GM18867 (cell line): Measurements from ENCODE around the gene PEX14.

Experiments
- ATAC-seq: cut with Tn5 transposase; IDR thresholded peaks from one replicate; pipeline ENCODE4 v1.9.1; 2021; ENCODE audit warnings: mild to moderate bottlenecking, moderate library complexity; ENCODE audit not compliant: unreplicated experiment

Gene PEX14

DNA sequence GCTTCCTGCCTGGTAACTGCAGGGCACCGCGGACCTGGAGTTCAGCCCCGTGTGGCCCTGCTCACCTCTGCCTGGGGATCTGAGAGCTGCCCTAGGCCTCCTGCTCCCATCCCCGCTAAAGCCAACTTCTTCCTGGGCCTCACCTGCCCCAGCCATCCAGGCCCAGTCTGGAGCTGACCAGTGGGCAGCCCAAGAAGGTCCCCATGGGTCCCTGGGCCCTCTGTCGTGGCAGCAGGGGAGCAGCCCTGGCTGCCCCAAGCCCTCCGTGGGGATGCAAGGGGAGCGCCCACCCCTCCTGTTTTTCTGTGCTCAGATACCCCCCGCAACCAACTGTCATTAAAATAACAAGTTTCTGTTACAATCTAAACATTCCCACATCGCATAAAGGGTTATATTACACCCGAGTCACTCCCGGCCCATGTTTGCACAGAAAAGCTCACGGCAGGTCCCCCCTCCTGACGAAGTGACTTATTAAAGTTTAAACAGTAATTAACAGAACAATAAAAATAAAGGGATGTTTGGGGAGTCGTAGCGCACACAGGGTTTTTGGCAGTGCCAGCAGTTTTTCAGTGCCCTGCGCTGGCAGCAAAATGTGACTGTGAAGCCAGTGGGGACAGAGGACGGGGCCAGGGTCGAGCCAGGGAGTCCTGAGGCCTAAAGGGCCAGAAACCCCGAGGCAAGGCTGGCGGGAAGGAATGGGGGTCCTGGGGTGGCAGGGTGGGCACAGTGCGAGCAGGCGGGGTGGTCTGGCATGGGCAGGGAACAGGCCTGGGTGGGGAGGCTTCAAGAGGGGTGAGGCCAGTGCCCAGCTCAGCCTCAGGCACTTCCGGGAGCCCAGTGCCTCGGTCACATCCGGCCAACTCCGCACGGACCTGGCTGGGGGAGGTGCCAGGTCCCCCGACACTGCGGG is 200.2 kb downstream of the PEX14 start:
- no peak for ATAC-seq

DNA sequence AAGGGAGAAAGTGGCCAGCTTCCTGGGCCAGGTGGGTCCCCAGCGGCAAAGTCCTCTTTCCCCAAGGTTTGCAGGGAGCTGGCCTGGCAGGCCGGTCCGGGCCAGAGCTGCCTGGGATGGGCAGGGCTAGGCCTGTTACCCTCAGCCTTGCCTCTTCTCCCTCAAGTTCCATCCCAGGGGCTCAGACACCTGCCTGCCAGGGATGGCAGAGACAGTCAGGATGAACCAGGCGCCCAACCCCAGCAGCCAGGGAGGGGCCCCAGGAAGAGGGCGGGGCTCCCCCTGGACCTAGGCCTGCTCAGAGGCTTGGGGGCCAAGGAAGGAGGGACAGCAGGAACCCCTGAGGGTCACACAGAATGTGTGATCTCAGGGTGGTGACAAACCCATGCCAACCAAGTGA is 201.1 kb downstream of the PEX14 start:
- no peak for ATAC-seq

- ATAC-seq: no peak
These were observed 202.2 kb downstream of the PEX14 start for GRCh38 chr1:10676963-10677362.

- no peak for ATAC-seq
These were observed 203.0 kb downstream of the PEX14 start for GRCh38 chr1:10677491-10678391.

GRCh38 chr1:10678402-10678801 is 203.7 kb downstream of the PEX14 start:
- ATAC-seq: no peak

GRCh38 chr1:10678852-10679251 is 204.1 kb downstream of the PEX14 start:
- ATAC-seq: no peak

- ATAC-seq: no peak
These were observed 204.9 kb downstream of the PEX14 start for GRCh38 chr1:10679496-10680220.
